Gastroesophageal sphincter (tissue), 3 donors: ENCODE data around the gene MTUS2.

Experiments used
- CTCF ChIP-seq, 4 experiments: fragments of 200-600 bp in 2 of 4; fragments of 450-650 bp in 2 of 4; sonication (generic) in 1 of 4; IDR thresholded peaks; one replicate each; pipeline ENCODE4 v1.5.1; 2017 to 2019; ENCODE audit warnings: antibody characterized with exemption in 4 of 4, mild to moderate bottlenecking in 2 of 4, moderate library complexity in 2 of 4
- POLR2A ChIP-seq, 2 donors: fragments of 450-650 bp; IDR thresholded peaks; one replicate each; pipeline ENCODE4 v1.6.1; 2017; ENCODE audit warnings: antibody characterized with exemption in 2 of 2, mild to moderate bottlenecking in 2 of 2, moderate library complexity in 1 of 2

- TF ChIP-seq CTCF (IDR thresholded peaks at IDR 0.05) (no peak), POLR2A (IDR thresholded peaks at IDR 0.05) (no peak)
Measured at GRCh38 chr13:29530901-29531300, 710.8 kb downstream of the MTUS2 start.
